AG09319 (cell line): ENCODE measurements around the gene SLC1A3.
"Not testable (repeated sequence)": the region's sequence is repeated elsewhere in the genome, so short reads cannot be mapped to it uniquely, and the experiment has no call there.

Experiments
- DNase-seq: peaks from one replicate; pipeline ENCODE4 v3.0.0-alpha.2; 2010; ENCODE audit warnings: low read depth; ENCODE audit errors: extremely low read depth
- CTCF ChIP-seq: IDR thresholded peaks from 2 replicates; pipeline ENCODE4 v1.5.1; 2011; ENCODE audit warnings: low read depth, mild to moderate bottlenecking, inconsistent platforms, low read length, moderate library complexity

SLC1A3 gene

GRCh38 chr5:36575361-36575781, 31.0 kb upstream of the SLC1A3 start:
- TF ChIP-seq CTCF, result no peak
- no peak for DNase-seq

GRCh38 chr5:36576721-36577120, 29.7 kb upstream of the SLC1A3 start:
- no peak for TF ChIP-seq CTCF

DNA sequence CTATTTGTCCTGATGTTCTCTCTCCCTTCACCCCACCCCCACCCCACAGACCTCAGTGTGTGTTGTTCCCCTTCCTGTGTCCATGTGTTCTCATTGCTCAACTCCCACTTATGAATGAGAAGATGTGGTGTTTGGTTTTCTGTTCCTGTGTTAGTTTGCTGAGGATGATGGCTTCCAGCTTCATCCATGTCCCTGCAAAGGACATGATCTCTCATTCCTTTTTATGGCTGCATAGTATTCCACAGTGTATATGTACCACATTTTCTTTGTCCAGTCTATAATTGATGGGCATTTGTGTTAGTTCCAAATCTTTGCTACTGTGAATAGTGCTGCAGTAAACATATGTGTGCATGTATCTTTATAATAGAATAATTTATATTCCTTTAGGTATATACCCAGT, 26.5 kb upstream of the SLC1A3 start:
- DNase-seq, result not testable (repeated sequence)

More at GRCh38 chr5:36576721-36577120, 29.7 kb upstream of the SLC1A3 start:
- DNase-seq, result no peak

GRCh38 chr5:36581070-36581469, 25.3 kb upstream of the SLC1A3 start:
- no peak for DNase-seq
- TF ChIP-seq CTCF, result no peak

DNA sequence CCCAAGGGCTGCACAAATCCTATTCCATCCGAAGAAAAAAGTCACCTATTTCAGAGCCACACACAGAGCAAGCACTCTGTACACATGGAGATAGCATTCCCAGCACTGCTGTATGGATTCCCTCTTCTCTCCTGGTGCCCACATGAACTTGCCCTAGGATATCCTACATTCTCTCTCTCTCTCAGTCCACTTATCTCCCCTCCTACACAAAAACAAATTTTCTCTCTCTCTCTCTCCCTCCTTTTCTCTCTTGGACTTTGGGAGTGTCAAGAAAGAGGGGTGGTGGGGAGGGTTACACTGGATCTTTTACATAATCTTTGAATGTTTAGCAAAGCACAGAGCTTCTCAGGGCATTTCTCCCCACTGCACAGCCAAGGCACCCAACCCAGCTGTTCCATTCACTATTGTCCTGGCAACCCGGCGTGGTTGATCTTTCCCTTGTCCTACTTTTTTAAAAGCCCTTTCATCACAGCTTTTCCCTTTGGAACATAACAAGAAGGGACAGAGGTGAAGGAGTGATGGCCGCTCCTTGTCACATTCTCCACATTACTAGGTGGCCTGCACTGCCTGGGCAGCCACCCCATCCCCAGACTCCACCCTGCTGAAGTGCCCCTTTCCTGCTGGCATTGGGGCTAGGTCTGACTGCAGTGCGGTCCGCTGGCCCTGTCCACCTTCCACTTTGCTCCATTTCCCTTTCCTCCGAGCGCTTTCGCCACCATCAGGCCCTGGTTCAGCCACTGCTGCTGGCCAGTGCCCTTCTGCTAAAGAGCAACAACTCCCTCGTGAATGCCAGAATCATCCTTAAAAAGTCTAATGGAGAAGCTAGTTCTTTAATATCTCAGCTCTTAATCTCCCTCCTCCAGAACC, 22.2 kb upstream of the SLC1A3 start:
- no peak for TF ChIP-seq CTCF
- no peak for DNase-seq

GRCh38 chr5:36585701-36586100, 20.7 kb upstream of the SLC1A3 start:
- no peak for DNase-seq
- TF ChIP-seq CTCF, result no peak

- no peak for TF ChIP-seq CTCF
- DNase-seq, result no peak
Observed at GRCh38 chr5:36587354-36587753, 19.1 kb upstream of the SLC1A3 start.

DNA sequence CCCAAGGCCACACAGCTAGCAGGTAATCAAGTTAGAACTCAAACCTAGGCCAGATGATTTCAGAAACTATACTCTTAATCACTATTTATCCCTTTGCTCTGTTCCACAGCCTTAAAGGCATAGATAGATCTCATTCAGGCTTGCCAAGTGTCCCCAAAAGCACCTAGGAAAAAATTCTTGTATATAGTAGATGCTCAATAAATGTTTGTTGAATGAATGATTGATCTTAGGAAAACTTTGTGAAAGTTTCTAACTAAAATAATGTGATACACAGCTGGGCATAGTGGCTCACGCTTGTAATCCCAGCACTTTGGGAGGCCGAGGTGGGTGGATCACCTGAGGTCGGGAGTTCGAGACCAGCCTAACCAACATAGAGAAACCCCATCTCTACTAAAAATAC, 16.7 kb upstream of the SLC1A3 start:
- not testable (repeated sequence) for DNase-seq
